ENCODE data around the gene FARP1.

FARP1 gene

GRCh38 chr13:98318263-98318878 lies 175.5 kb downstream of the FARP1 start:
- no peak overlapping the region for H3K4me3 ChIP-seq (ENCODE audit: low read depth, low read length)
- TF ChIP-seq CTCF (IDR thresholded peaks at IDR 0.05; ENCODE audit: control insufficient read depth, extremely low read depth, insufficient read depth) = no peak
- DNase-seq (ENCODE audit: low read depth) = no peak

- TF ChIP-seq CTCF (IDR thresholded peaks at IDR 0.05; ENCODE audit: control insufficient read depth, extremely low read depth, insufficient read depth) = no peak
- no peak for DNase-seq (ENCODE audit: low read depth)
These were observed 177.7 kb downstream of the FARP1 start for GRCh38 chr13:98320561-98321105.

GRCh38 chr13:98321395-98321794 lies 178.5 kb downstream of the FARP1 start:
- H3K4me3 ChIP-seq (ENCODE audit: low read depth, low read length) = no peak overlapping the region
- no peak for DNase-seq (ENCODE audit: low read depth)
- no peak for TF ChIP-seq CTCF (IDR thresholded peaks at IDR 0.05; ENCODE audit: control insufficient read depth, extremely low read depth, insufficient read depth)

More at GRCh38 chr13:98320561-98321105, 177.7 kb downstream of the FARP1 start:
- no peak overlapping the region for H3K4me3 ChIP-seq (ENCODE audit: low read depth, low read length)

- no peak for DNase-seq (ENCODE audit: low read depth)
- TF ChIP-seq CTCF (IDR thresholded peaks at IDR 0.05; ENCODE audit: control insufficient read depth, extremely low read depth, insufficient read depth) = no peak
These were observed 179.3 kb downstream of the FARP1 start for GRCh38 chr13:98322091-98322718.

GRCh38 chr13:98324105-98324504 lies 181.2 kb downstream of the FARP1 start:
- H3K4me3 ChIP-seq (ENCODE audit: low read depth, low read length) = no peak overlapping the region
- peak; percentile 70 for DNase-seq (ENCODE audit: low read depth)
- TF ChIP-seq CTCF (IDR thresholded peaks at IDR 0.05; ENCODE audit: control insufficient read depth, extremely low read depth, insufficient read depth) = no peak

More at GRCh38 chr13:98322091-98322718, 179.3 kb downstream of the FARP1 start:
- no peak overlapping the region for H3K4me3 ChIP-seq (ENCODE audit: low read depth, low read length)

GRCh38 chr13:98325724-98326123 lies 182.8 kb downstream of the FARP1 start:
- H3K4me3 ChIP-seq (ENCODE audit: low read depth, low read length) = no peak overlapping the region
- TF ChIP-seq CTCF (IDR thresholded peaks at IDR 0.05; ENCODE audit: control insufficient read depth, extremely low read depth, insufficient read depth) = no peak
- no peak for DNase-seq (ENCODE audit: low read depth)

All from LNCaP clone FGC (cell line).